SU-DHL-6 (cell line): Measurements from ENCODE around the gene ACO2.

Experiments
- H2AFZ ChIP-seq: fragments of 200-600 bp; sonication (generic); 2 replicates; pipeline ENCODE4 v1.6.1; 2014; ENCODE audit warnings: low read depth, mild to moderate bottlenecking, moderate library complexity, mixed read lengths, antibody characterized with exemption, low read length; ENCODE audit not compliant: severe bottlenecking
- H3F3A ChIP-seq: fragments of 200-600 bp; shearing (Covaris generic); 2 replicates; pipeline ENCODE4 v1.6.0; 2016; ENCODE audit warnings: antibody characterized with exemption, mild to moderate bottlenecking; ENCODE audit not compliant: insufficient read depth
- H3K27ac ChIP-seq: fragments of 200-600 bp; sonication (generic); 2 replicates; pipeline ENCODE4 v1.5.1; 2016; ENCODE audit warnings: low read depth, mild to moderate bottlenecking, low read length, moderate library complexity, mixed read lengths
- H3K27me3 ChIP-seq: fragments of 200-600 bp; sonication (generic), shearing (Covaris generic); 2 replicates; pipeline ENCODE4 v1.6.0; 2014; ENCODE audit warnings: mild to moderate bottlenecking, low read length
- H3K36me3 ChIP-seq: fragments of 200-600 bp; sonication (generic); 2 replicates; pipeline ENCODE4 v1.6.1; 2014; ENCODE audit warnings: mild to moderate bottlenecking, low read length, mixed read lengths
- H3K4me2 ChIP-seq: fragments of 300-600, 200-600 bp; shearing (Covaris generic), sonication (generic); 2 replicates; pipeline ENCODE4 v1.6.0; 2014; ENCODE audit warnings: low read length, low read depth, mild to moderate bottlenecking; ENCODE audit not compliant: poor library complexity, severe bottlenecking
- H3K4me3 ChIP-seq: fragments of 200-600 bp; sonication (generic); 2 replicates; pipeline ENCODE4 v1.5.1; 2014; ENCODE audit warnings: antibody characterized with exemption, low read length, mild to moderate bottlenecking, mixed read lengths; ENCODE audit not compliant: insufficient read depth, poor library complexity, severe bottlenecking
- H3K79me2 ChIP-seq: fragments of 200-600 bp; sonication (generic); 2 replicates; pipeline ENCODE4 v1.6.1; 2014; ENCODE audit warnings: mild to moderate bottlenecking, low read length, moderate library complexity; ENCODE audit not compliant: insufficient read depth
- H3K9ac ChIP-seq: fragments of 200-600 bp; sonication (generic); 2 replicates; pipeline ENCODE4 v1.7.0; 2014; ENCODE audit warnings: mild to moderate bottlenecking, low read length
- H3K9me2 ChIP-seq: fragments of 200-600 bp; sonication (generic); replicated peaks from 2 replicates; pipeline ENCODE4 v1.6.1; 2014; ENCODE audit warnings: low read length; ENCODE audit not compliant: insufficient read depth
- H3K9me3 ChIP-seq: fragments of 200-600 bp; sonication (generic); 2 replicates; pipeline ENCODE4 v1.6.1; 2014; ENCODE audit warnings: low read length, mixed read lengths; ENCODE audit not compliant: insufficient read depth
- H4K20me1 ChIP-seq: fragments of 200-600 bp; sonication (generic); 2 replicates; pipeline ENCODE4 v1.6.1; 2014; ENCODE audit warnings: low read depth, mild to moderate bottlenecking, antibody characterized with exemption, low read length, moderate library complexity, mixed read lengths
- EZH2phosphoT487 ChIP-seq: fragments of 200-600 bp; sonication (generic), shearing (Covaris generic); conservative IDR thresholded peaks from 2 replicates; pipeline ENCODE4 v1.6.1; 2018; ENCODE audit warnings: mild to moderate bottlenecking, antibody characterized with exemption, low read length, moderate library complexity, mixed read lengths
- TF ChIP-seq, protein P1 (sequence below): fragments of 200-600 bp; sonication (generic); IDR thresholded peaks from one replicate; pipeline ENCODE4 v1.5.1; 2017; ENCODE audit warnings: antibody characterized with exemption, mild to moderate bottlenecking, low read length, moderate library complexity; ENCODE audit not compliant: insufficient read depth, poor library complexity, severe bottlenecking

Gene ACO2

GRCh38 chr22:41551877-41552582, 83.1 kb downstream of the ACO2 start:
- Histone ChIP-seq H3K9me3 (no peaks in the 10 kb centered on the region), H3K4me3 (no peak overlapping the region), H2AFZ (no peak overlapping the region), H3K27ac (no peak overlapping the region), H3F3A (no peaks in the 10 kb centered on the region), H3K9me2 (no peaks in the 10 kb centered on the region), H3K36me3 (no peaks in the 10 kb centered on the region), H3K4me2 (no peak overlapping the region), H4K20me1 (no peaks in the 10 kb centered on the region), H3K79me2 (no peaks in the 10 kb centered on the region), H3K9ac (no peak overlapping the region), H3K27me3 (no peaks in the 10 kb centered on the region)
- TF ChIP-seq, protein P1, sequence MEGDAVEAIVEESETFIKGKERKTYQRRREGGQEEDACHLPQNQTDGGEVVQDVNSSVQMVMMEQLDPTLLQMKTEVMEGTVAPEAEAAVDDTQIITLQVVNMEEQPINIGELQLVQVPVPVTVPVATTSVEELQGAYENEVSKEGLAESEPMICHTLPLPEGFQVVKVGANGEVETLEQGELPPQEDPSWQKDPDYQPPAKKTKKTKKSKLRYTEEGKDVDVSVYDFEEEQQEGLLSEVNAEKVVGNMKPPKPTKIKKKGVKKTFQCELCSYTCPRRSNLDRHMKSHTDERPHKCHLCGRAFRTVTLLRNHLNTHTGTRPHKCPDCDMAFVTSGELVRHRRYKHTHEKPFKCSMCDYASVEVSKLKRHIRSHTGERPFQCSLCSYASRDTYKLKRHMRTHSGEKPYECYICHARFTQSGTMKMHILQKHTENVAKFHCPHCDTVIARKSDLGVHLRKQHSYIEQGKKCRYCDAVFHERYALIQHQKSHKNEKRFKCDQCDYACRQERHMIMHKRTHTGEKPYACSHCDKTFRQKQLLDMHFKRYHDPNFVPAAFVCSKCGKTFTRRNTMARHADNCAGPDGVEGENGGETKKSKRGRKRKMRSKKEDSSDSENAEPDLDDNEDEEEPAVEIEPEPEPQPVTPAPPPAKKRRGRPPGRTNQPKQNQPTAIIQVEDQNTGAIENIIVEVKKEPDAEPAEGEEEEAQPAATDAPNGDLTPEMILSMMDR = no peak
- TF ChIP-seq EZH2phosphoT487 = no peak

GRCh38 chr22:41555325-41555982, 86.5 kb downstream of the ACO2 start:
- no peak for TF ChIP-seq EZH2phosphoT487
- TF ChIP-seq, protein P1 = no peak
- Histone ChIP-seq H3K79me2 (no peaks in the 10 kb centered on the region), H3K4me2 (no peak overlapping the region), H3K9me2 (no peaks in the 10 kb centered on the region), H3F3A (no peaks in the 10 kb centered on the region), H2AFZ (no peak overlapping the region), H3K9ac (no peak overlapping the region), H3K27ac (no peak overlapping the region), H3K4me3 (no peak overlapping the region), H4K20me1 (no peaks in the 10 kb centered on the region), H3K36me3 (no peaks in the 10 kb centered on the region), H3K9me3 (no peaks in the 10 kb centered on the region), H3K27me3 (no peaks in the 10 kb centered on the region)

GRCh38 chr22:41556561-41556960, 87.6 kb downstream of the ACO2 start:
- TF ChIP-seq, protein P1 = no peak
- TF ChIP-seq EZH2phosphoT487 = no peak
- Histone ChIP-seq H3F3A (no peaks in the 10 kb centered on the region), H3K79me2 (no peaks in the 10 kb centered on the region), H3K4me3 (no peak overlapping the region), H3K9me2 (no peaks in the 10 kb centered on the region), H3K4me2 (no peak overlapping the region), H3K9ac (no peak overlapping the region), H3K9me3 (no peaks in the 10 kb centered on the region), H4K20me1 (no peaks in the 10 kb centered on the region), H3K27ac (no peak overlapping the region), H3K27me3 (no peaks in the 10 kb centered on the region), H3K36me3 (no peaks in the 10 kb centered on the region), H2AFZ (no peak overlapping the region)
